Heart right ventricle (tissue), 16 donors: ENCODE measurements around the gene IRX3. TPM values are rescaled to one million over a fixed set of nuclear protein-coding genes. Genes with fewer than 3 reads are reported as not detected.

Experiments used
- ATAC-seq, 8 donors: fragments of 200-7000 bp; cut with Tn5 transposase; one replicate each; pipeline ENCODE4 v1.9.1; 2020; ENCODE audit warnings: mild to moderate bottlenecking in 8 of 8, moderate library complexity in 8 of 8, moderate number of reproducible peaks in 1 of 8
- DNase-seq, 2 donors: peaks; one replicate each; pipeline ENCODE4 v3.0.0-alpha.2; 2020
- H3K27ac ChIP-seq, 10 donors: fragments of 200-600 bp; sonication (generic) in 2 of 10; one replicate each; pipeline versions ENCODE4 v1.5.0 to v1.8.0; 2020 to 2022; ENCODE audit warnings: mild to moderate bottlenecking in 3 of 10
- H3K27me3 ChIP-seq, 7 donors: fragments of 200-600 bp; one replicate each; pipeline ENCODE4 v1.8.0; 2021 to 2022; ENCODE audit warnings: mild to moderate bottlenecking in 2 of 7
- H3K36me3 ChIP-seq, 9 donors: fragments of 200-600 bp; sonication (generic) in 1 of 9; one replicate each; pipeline versions ENCODE4 v1.5.0 to v1.8.0; 2020 to 2022; ENCODE audit warnings: mild to moderate bottlenecking in 2 of 9
- H3K4me1 ChIP-seq, 9 donors: fragments of 200-600 bp; sonication (generic) in 1 of 9; one replicate each; pipeline versions ENCODE4 v1.5.0 to v1.8.0; 2020 to 2022; ENCODE audit warnings: mild to moderate bottlenecking in 4 of 9
- H3K4me3 ChIP-seq, 10 donors: fragments of 200-600 bp; sonication (generic) in 2 of 10; one replicate each; pipeline versions ENCODE4 v1.5.0 to v1.8.0; 2020 to 2022; ENCODE audit warnings: mild to moderate bottlenecking in 7 of 10, moderate library complexity in 2 of 10
- H3K9me3 ChIP-seq, 11 donors: fragments of 200-600 bp in 10 of 11; sonication (generic) in 2 of 11; one replicate each; pipeline versions ENCODE4 v1.5.0 to v1.8.0; 2013 to 2022; ENCODE audit warnings: mild to moderate bottlenecking in 2 of 11, control low read depth in 1 of 11, moderate library complexity in 1 of 11
- CTCF ChIP-seq, 9 donors: fragments of 200-600 bp; sonication (generic) in 2 of 9; IDR thresholded peaks; one replicate each; pipeline versions ENCODE4 v1.5.0 to v1.8.0; 2021 to 2022; ENCODE audit warnings: antibody characterized with exemption in 9 of 9, mild to moderate bottlenecking in 5 of 9, moderate library complexity in 1 of 9
- WGBS, 2 donors: extraction: QIAGEN DNeasy Blood & Tissue Kit; methylation state at CpG; one replicate each; pipeline ENCODE4 v1.1.7; 2013; ENCODE audit warnings: inconsistent platforms in 1 of 2; 5-methylcytosine and 5-hydroxymethylcytosine counted together
- intact Hi-C, 10 donors: fragments of 100-400 bp; cut with DNase I; formaldehyde crosslinking; loops; one replicate each; pipeline versions ENCODE4 v1.11.1 to v1.14.2; 2022
- long read RNA-seq, 3 donors: library from polyadenylated mRNA; unstranded; transcript quantifications; one replicate each; pipeline ENCODE4 v2.0.0, GENCODE V29; 2020 to 2021
- polyA plus RNA-seq, 2 donors: library from polyadenylated mRNA; stranded (reverse); fragments of 200-250 nt; gene quantifications; one replicate each; pipeline ENCODE4 v1.2.3, GENCODE V29; 2013
- total RNA-seq, 10 donors: library from RNA; stranded (reverse); fragmentation: NEBNext Ultra II Directional in 3 of 10; extraction: Animal tissue kit (Norgen Biotek cat#: 25700) in 3 of 10; gene quantifications; one replicate each; pipeline versions ENCODE4 v1.2.1 to v1.2.4, GENCODE V29; 2021 to 2023
- donor health status: Arrhythmogenic right ventricular cardiomyopathy.
- donor health status: ischemic (EF 13 %, LVEDD 7.1; RV severe dilation, severe dysfunction).
- donor health status: healthy with polysubstance abuse.
- donor health status: DM: no; HTN: yes; CAD: no.
- donor health status: DM: no; HTN: no; CAD: no.
- donor health status: ischemic (EF 25% LVEDD 6.9; RV normal size, moderate dysfunction).
- donor health status: ischemic (EF 25% LVEDD 5.7; RV mildly dilated, moderate dysfunction).
- donor health status: healthy.
- donor health status: DM: yes; HTN: yes; CAD: no.
- donor health status: Ischemic cardiomyopathy.
- donor health status: ischemic (EF 35%, LVEDD 5.7; RV mildly dilated, moderate dysfunction).
- donor health status: nonischemic (EF 11% LVEDD 7.7; RV severe dilation, severe dysfunction).
- donor health status: DM: yes; HTN: yes; CAD: no.
- donor health status: PGD.
- donor health status: ischemic (EF 29% LVEDD 5.4; RV normal size, mild dysfunction).
- donor health status: nonischemic (EF 23%, LVEDD 6.1; RV moderate dilation, normal function).

IRX3 gene
- 10 to 100 TPM; 24.7 to 85.7 (median 69.7) TPM for total RNA-seq
- polyA plus RNA-seq: 10 to 100 TPM; 26.3 to 40.5 TPM
- long read RNA-seq, donor 1, transcript IRX3-201 (4 exons, 2,601 nt): major isoform, 37 of 67 reads
- long read RNA-seq, donor 1, partial matches to known transcripts: 23 of 67 reads
- long read RNA-seq, donor 1, other reads (novel, unspliced or antisense): 7 of 67 reads
- long read RNA-seq, donor 2, transcript IRX3-201 (4 exons, 2,601 nt): major isoform, 118 of 200 reads
- long read RNA-seq, donor 2, partial matches to known transcripts: 62 of 200 reads
- long read RNA-seq, donor 2, other reads (novel, unspliced or antisense): 20 of 200 reads
- long read RNA-seq, donor 3, partial matches to known transcripts: 2 of 4 reads
- long read RNA-seq, donor 3, other reads (novel, unspliced or antisense): 0 of 4 reads

GRCh38 chr16:54286366-54287130 lies at the start of gene IRX3:
TSS of gene IRX3 (minus strand) at chr16:54286787. CDS start at chr16:54286050, 737 bp downstream.
- TF ChIP-seq CTCF (IDR thresholded peaks at IDR 0.05): no peak
- ATAC-seq (peak; percentile 76 to 84 (median 80)), DNase-seq (peak; percentile 89 to 92)
- Histone ChIP-seq H3K27ac (peak within 1 kb of the TSS; percentile 84 to 98 (median 94)), H3K9me3 (no peaks in the 10 kb centered on the region), H3K36me3 (peaks cover 0 to 7% (median 0%) of the 10 kb centered on the region in 9 donors), H3K4me3 (peak within 1 kb of the TSS; percentile 61 to 93 (median 73)), H3K27me3 (peaks cover 0 to 100% (median 50%) of the 10 kb centered on the region in 7 donors), H3K4me1 (peaks cover 0 to 54% (median 23%) of the 10 kb centered on the region in 9 donors)
- intact Hi-C loops: loop anchor here in 9 of 10 donors (2.0 to 10.0 kb wide), 24 partner anchors 92 to 1086 kb away; partner anchors contain the start of gene IRX5 (in 2 of the 9)
- WGBS, 2 donors: 1% methylated on average over 62 to 67 of the region's 67 CpGs

- WGBS, 2 donors: 87 to 90% methylated on average over 3 of the region's 3 CpGs
- Histone ChIP-seq H3K9me3 (no peaks in the 10 kb centered on the region), H3K36me3 (no peaks in the 10 kb centered on the region), H3K4me1 (no peaks in the 10 kb centered on the region), H3K4me3 (no peak overlapping the region), H3K27me3 (peaks cover 0 to 14% (median 3%) of the 10 kb centered on the region in 7 donors), H3K27ac (no peak overlapping the region)
- intact Hi-C loops: no loop called here
- DNase-seq (no peak), ATAC-seq (no peak)
- TF ChIP-seq CTCF (IDR thresholded peaks at IDR 0.05): no peak
Observed at GRCh38 chr16:54335230-54335629, 48.6 kb upstream of the IRX3 start.

GRCh38 chr16:54334208-54334607 lies 47.6 kb upstream of the IRX3 start:
- intact Hi-C loops: no loop called here
- no peak overlapping the region for H3K4me3 ChIP-seq
- DNase-seq (no peak), ATAC-seq (no peak)
- H3K9me3 ChIP-seq: no peaks in the 10 kb centered on the region
- H3K36me3 ChIP-seq: no peaks in the 10 kb centered on the region
- 94 to 100% methylated on average over 2 of the region's 2 CpGs for WGBS, 2 donors
- TF ChIP-seq CTCF (IDR thresholded peaks at IDR 0.05): no peak
- H3K27ac ChIP-seq: no peak overlapping the region
- peaks cover 0 to 14% (median 0%) of the 10 kb centered on the region in 7 donors for H3K27me3 ChIP-seq
- no peaks in the 10 kb centered on the region for H3K4me1 ChIP-seq

- TF ChIP-seq CTCF (IDR thresholded peaks at IDR 0.05): no peak
- intact Hi-C loops: no loop called here
- H3K4me1 ChIP-seq: peaks cover 0 to under 1% (median 0%) of the 10 kb centered on the region in 9 donors
- H3K4me3 ChIP-seq: no peak overlapping the region
- H3K9me3 ChIP-seq: no peaks in the 10 kb centered on the region
- H3K36me3 ChIP-seq: no peaks in the 10 kb centered on the region
- WGBS, 2 donors: 69 to 76% methylated on average over 7 of the region's 7 CpGs
- no peak for DNase-seq
- no peak overlapping the region for H3K27ac ChIP-seq
- H3K27me3 ChIP-seq: peaks cover 0 to 14% (median 0%) of the 10 kb centered on the region in 7 donors
- ATAC-seq: no peak
Observed at GRCh38 chr16:54331241-54332002, 44.8 kb upstream of the IRX3 start.
